ENCODE results near the gene CEPT1.

CEPT1 gene

DNA sequence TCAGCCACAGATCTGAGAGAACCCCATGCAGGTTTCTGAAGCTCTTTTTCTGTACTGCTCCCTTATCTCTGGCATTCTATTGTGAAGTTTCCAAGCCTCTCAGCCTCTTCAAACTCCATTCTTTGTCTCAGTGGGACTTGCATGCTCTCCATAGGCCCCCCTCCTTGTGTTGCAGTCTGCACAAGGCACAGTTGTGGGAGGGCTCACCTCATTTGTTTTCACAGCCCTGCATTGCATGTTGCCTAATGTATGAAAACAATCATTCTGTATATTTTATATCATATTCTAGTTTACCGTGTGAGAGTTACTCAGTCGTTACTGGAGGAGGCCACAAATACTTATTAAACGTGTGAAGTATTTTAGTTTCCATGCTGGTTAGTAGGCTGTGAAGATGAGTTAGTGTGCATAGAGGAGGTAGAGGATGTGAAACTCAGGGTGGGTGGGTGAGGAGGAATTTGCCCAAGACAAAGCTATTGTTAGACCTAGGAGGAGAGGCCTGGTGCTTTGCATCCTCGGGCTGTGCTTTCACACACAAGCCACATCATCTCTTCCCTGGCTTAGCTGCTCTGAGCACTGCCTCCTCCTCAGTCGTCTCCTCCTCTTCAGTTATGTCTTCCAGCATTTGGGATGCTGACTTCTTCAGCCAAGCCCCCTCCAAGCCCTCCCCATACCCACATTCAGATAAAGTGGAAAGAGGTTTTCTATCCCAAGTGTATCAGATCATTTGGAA lies 79.7 kb downstream of the CEPT1 start:
- no peak for TF ChIP-seq TCF12 (IDR thresholded peaks at IDR 0.05; ENCODE audit: low read depth)
- TF ChIP-seq NFIC (IDR thresholded peaks at IDR 0.05) = no peak
- TF ChIP-seq EGR1 (IDR thresholded peaks at IDR 0.05) = no peak
- TF ChIP-seq ZBTB7A (IDR thresholded peaks at IDR 0.05; ENCODE audit: low read depth) = no peak
- no peak for TF ChIP-seq FOXM1 (IDR thresholded peaks at IDR 0.05; ENCODE audit: borderline replicate concordance, low read depth)
- TF ChIP-seq CREB1 (IDR thresholded peaks at IDR 0.05; ENCODE audit: low read depth) = no peak
- no peak for TF ChIP-seq EP300 (IDR thresholded peaks at IDR 0.05; ENCODE audit: borderline replicate concordance)
- no peak for TF ChIP-seq TAF1 (IDR thresholded peaks at IDR 0.05; ENCODE audit: low read depth)
- TF ChIP-seq TEAD4 (IDR thresholded peaks at IDR 0.05) = no peak
- TF ChIP-seq, protein P1, sequence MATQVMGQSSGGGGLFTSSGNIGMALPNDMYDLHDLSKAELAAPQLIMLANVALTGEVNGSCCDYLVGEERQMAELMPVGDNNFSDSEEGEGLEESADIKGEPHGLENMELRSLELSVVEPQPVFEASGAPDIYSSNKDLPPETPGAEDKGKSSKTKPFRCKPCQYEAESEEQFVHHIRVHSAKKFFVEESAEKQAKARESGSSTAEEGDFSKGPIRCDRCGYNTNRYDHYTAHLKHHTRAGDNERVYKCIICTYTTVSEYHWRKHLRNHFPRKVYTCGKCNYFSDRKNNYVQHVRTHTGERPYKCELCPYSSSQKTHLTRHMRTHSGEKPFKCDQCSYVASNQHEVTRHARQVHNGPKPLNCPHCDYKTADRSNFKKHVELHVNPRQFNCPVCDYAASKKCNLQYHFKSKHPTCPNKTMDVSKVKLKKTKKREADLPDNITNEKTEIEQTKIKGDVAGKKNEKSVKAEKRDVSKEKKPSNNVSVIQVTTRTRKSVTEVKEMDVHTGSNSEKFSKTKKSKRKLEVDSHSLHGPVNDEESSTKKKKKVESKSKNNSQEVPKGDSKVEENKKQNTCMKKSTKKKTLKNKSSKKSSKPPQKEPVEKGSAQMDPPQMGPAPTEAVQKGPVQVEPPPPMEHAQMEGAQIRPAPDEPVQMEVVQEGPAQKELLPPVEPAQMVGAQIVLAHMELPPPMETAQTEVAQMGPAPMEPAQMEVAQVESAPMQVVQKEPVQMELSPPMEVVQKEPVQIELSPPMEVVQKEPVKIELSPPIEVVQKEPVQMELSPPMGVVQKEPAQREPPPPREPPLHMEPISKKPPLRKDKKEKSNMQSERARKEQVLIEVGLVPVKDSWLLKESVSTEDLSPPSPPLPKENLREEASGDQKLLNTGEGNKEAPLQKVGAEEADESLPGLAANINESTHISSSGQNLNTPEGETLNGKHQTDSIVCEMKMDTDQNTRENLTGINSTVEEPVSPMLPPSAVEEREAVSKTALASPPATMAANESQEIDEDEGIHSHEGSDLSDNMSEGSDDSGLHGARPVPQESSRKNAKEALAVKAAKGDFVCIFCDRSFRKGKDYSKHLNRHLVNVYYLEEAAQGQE (IDR thresholded peaks at IDR 0.05; ENCODE audit: low read depth) = no peak
- no peak for TF ChIP-seq RAD21 (IDR thresholded peaks at IDR 0.05; ENCODE audit: low read depth)
- no peak for TF ChIP-seq CEBPB (IDR thresholded peaks at IDR 0.05)
- no peak for TF ChIP-seq YY1 (IDR thresholded peaks at IDR 0.05; ENCODE audit: low read depth)
- TF ChIP-seq, protein P2, sequence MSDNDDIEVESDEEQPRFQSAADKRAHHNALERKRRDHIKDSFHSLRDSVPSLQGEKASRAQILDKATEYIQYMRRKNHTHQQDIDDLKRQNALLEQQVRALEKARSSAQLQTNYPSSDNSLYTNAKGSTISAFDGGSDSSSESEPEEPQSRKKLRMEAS (IDR thresholded peaks at IDR 0.05) = no peak
- TF ChIP-seq, protein P3, sequence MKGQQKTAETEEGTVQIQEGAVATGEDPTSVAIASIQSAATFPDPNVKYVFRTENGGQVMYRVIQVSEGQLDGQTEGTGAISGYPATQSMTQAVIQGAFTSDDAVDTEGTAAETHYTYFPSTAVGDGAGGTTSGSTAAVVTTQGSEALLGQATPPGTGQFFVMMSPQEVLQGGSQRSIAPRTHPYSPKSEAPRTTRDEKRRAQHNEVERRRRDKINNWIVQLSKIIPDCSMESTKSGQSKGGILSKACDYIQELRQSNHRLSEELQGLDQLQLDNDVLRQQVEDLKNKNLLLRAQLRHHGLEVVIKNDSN (IDR thresholded peaks at IDR 0.05) = no peak

DNA sequence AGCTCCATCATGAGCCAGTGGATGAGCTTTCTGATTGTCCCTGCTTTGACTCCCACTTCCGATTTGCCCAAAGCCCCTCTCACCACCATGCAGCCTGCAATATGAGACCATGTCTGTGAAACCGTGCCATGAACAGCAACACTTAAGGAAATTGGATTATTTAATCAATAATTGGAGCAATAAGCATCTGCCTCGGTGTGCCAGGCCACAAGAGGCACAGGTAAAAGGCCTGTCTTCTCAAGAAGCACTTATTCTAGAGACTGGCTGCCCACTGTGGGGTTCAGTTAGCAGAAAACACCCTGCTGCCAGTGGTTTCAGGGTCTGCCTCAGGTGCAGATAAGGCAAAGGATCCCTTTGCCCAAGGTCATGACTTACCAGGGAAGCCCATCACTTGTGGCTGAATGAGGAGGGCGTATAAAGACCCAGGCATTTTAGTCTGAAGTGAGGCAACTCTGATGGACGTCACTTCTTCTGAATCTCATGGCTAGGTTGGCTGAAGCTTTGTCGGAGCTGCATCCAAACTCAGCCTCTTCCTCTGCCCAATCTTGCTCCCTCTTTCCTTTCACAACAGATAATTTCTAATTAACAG lies 80.4 kb downstream of the CEPT1 start:
- no peak for TF ChIP-seq EP300 (IDR thresholded peaks at IDR 0.05; ENCODE audit: borderline replicate concordance)
- no peak for TF ChIP-seq YY1 (IDR thresholded peaks at IDR 0.05; ENCODE audit: low read depth)
- no peak for TF ChIP-seq TAF1 (IDR thresholded peaks at IDR 0.05; ENCODE audit: low read depth)
- no peak for TF ChIP-seq CREB1 (IDR thresholded peaks at IDR 0.05; ENCODE audit: low read depth)
- no peak for TF ChIP-seq CEBPB (IDR thresholded peaks at IDR 0.05)

DNA sequence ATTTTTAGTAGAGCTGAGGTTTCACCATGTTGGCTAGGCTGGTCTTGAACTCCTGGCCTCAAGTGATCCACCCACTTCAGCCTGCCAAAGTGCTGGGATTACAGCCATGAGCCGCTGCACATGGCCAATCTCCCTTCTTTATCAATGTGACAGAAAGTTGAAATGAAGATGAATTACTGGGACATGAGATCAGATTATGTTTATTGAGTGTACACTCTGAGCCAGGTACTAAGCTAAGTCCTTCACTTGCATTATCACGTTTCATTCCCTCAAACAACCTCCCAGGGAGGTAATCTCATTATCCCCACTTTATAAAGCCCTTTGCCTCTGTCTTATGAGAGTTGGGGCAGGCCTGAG lies 81.2 kb downstream of the CEPT1 start:
- no peak for TF ChIP-seq CREB1 (IDR thresholded peaks at IDR 0.05; ENCODE audit: low read depth)
- no peak for TF ChIP-seq EP300 (IDR thresholded peaks at IDR 0.05; ENCODE audit: borderline replicate concordance)
- TF ChIP-seq TAF1 (IDR thresholded peaks at IDR 0.05; ENCODE audit: low read depth) = no peak
- no peak for TF ChIP-seq RAD21 (IDR thresholded peaks at IDR 0.05; ENCODE audit: low read depth)
- TF ChIP-seq TCF12 (IDR thresholded peaks at IDR 0.05; ENCODE audit: low read depth) = no peak
- no peak for TF ChIP-seq YY1 (IDR thresholded peaks at IDR 0.05; ENCODE audit: low read depth)
- TF ChIP-seq CEBPB (IDR thresholded peaks at IDR 0.05) = no peak
- TF ChIP-seq, protein P1 (IDR thresholded peaks at IDR 0.05; ENCODE audit: low read depth) = no peak
- no peak for TF ChIP-seq ZBTB7A (IDR thresholded peaks at IDR 0.05; ENCODE audit: low read depth)
- TF ChIP-seq NFIC (IDR thresholded peaks at IDR 0.05) = no peak
- TF ChIP-seq, protein P3 (IDR thresholded peaks at IDR 0.05) = no peak
- no peak for TF ChIP-seq TEAD4 (IDR thresholded peaks at IDR 0.05)
- no peak for TF ChIP-seq EGR1 (IDR thresholded peaks at IDR 0.05)
- TF ChIP-seq, protein P2 (IDR thresholded peaks at IDR 0.05) = no peak
- no peak for TF ChIP-seq FOXM1 (IDR thresholded peaks at IDR 0.05; ENCODE audit: borderline replicate concordance, low read depth)

DNA sequence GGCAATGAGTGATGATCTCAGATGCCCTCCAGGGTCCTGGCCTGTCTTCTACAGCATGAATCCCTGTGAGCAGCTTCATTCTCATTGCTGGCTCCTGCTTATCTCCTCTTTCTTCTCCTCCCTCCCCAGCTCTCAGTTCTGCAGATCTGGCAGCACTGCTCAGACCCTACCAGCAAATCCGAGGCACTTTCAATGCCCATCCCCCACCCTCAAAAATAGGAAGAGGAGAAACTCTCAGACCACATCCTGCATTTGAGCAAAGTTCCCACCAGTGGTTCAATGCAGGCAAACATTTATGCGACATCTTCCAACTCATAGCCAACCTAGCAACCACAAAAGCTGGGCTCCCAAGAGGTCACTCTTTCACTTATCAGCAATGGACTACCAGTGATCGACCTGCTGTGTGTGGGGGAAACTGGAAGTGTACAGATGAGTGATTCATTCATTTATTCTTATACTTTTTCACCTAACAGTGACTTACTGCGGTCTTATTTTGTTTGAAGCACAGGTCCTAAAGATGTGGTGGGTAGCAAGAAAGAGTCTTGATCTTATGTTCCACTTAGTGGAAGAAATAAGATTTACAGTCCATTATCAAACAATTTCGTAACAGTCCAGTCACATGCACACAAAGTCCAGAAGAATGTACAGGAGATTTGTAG lies 81.7 kb downstream of the CEPT1 start:
- no peak for TF ChIP-seq CEBPB (IDR thresholded peaks at IDR 0.05)
- TF ChIP-seq FOXM1 (IDR thresholded peaks at IDR 0.05; ENCODE audit: borderline replicate concordance, low read depth) = no peak
- no peak for TF ChIP-seq NFIC (IDR thresholded peaks at IDR 0.05)
- no peak for TF ChIP-seq EGR1 (IDR thresholded peaks at IDR 0.05)
- TF ChIP-seq ZBTB7A (IDR thresholded peaks at IDR 0.05; ENCODE audit: low read depth) = no peak
- no peak for TF ChIP-seq TEAD4 (IDR thresholded peaks at IDR 0.05)
- TF ChIP-seq TAF1 (IDR thresholded peaks at IDR 0.05; ENCODE audit: low read depth) = no peak
- TF ChIP-seq, protein P2 (IDR thresholded peaks at IDR 0.05) = no peak
- TF ChIP-seq TCF12 (IDR thresholded peaks at IDR 0.05; ENCODE audit: low read depth) = no peak
- TF ChIP-seq EP300 (IDR thresholded peaks at IDR 0.05; ENCODE audit: borderline replicate concordance) = no peak
- TF ChIP-seq CREB1 (IDR thresholded peaks at IDR 0.05; ENCODE audit: low read depth) = no peak
- TF ChIP-seq, protein P3 (IDR thresholded peaks at IDR 0.05) = no peak
- no peak for TF ChIP-seq RAD21 (IDR thresholded peaks at IDR 0.05; ENCODE audit: low read depth)
- TF ChIP-seq, protein P1 (IDR thresholded peaks at IDR 0.05; ENCODE audit: low read depth) = no peak
- no peak for TF ChIP-seq YY1 (IDR thresholded peaks at IDR 0.05; ENCODE audit: low read depth)
